HepG2 (cell line): ENCODE measurements around the gene ENKUR. TPM values are rescaled to one million over a fixed set of nuclear protein-coding genes. Genes with fewer than 3 reads are reported as not detected.

Experiments used
- ATAC-seq: fragments of 200-7000 bp; cut with Tn5 transposase; 3 replicates; pipeline ENCODE4 v1.9.1; 2020; ENCODE audit warnings: mild to moderate bottlenecking, moderate library complexity
- BruUV-seq: library from RNA; stranded (reverse); fragments of 400-500 nt; replicated peaks from 2 replicates; lab custom pipeline; 2021; lab: Mats Ljungman, UMichigan
- CTCF ChIA-PET: fragments of 300-600 bp; formaldehyde crosslinking; extraction: SDS; loops from one replicate; lab custom pipeline; 2021; ENCODE audit warnings: low total read pairs, inconsistent platforms, low intra/inter-chr PET ratio; lab: Yijun Ruan, JAX
- POLR2A ChIA-PET: fragments of 350-600 bp; sonication (Branson Sonifier 250); formaldehyde crosslinking; loops from one replicate; lab custom pipeline; 2020; ENCODE audit warnings: antibody characterized with exemption, inconsistent platforms; lab: Yijun Ruan, JAX
- DNase-seq: peaks from one replicate; pipeline ENCODE4 v3.0.0-alpha.2; 2015; ENCODE audit warnings: low spot score
- FAIRE-seq: peaks from 3 replicates; lab custom pipeline; 2011; peaks lifted over from hg19 to GRCh38; lab: Jason Lieb, UNC
- H2AFZ ChIP-seq: one replicate; pipeline ENCODE4 v1.6.1; 2011; ENCODE audit warnings: low read length, inconsistent platforms
- H3K27ac ChIP-seq: fragments of 300-600 bp; 3 replicates; pipeline ENCODE4 v1.8.0; 2011; ENCODE audit warnings: mixed run types, mild to moderate bottlenecking, mixed read lengths, low read length, inconsistent platforms; ENCODE audit not compliant: insufficient read depth; ENCODE audit errors: extremely low read length
- H3K27me3 ChIP-seq, 2 experiments: fragments of 200-600 bp in 1 of 2; 2 replicates in 1 of 2; 3 replicates in 1 of 2; pipeline versions ENCODE4 v1.6.0 to v1.8.0; 2011; ENCODE audit warnings: low read length in 2 of 2, mild to moderate bottlenecking in 2 of 2, moderate library complexity in 2 of 2, inconsistent platforms in 1 of 2; ENCODE audit not compliant: insufficient read depth in 2 of 2, control insufficient read depth in 1 of 2
- H3K36me3 ChIP-seq, 2 experiments: fragments of 200-600 bp in 1 of 2; replicated peaks in 1 of 2; 2 replicates in 1 of 2; 3 replicates in 1 of 2; pipeline versions ENCODE4 v1.5.1 to v1.8.0; 2011; ENCODE audit warnings: low read length in 2 of 2, inconsistent platforms in 1 of 2; ENCODE audit not compliant: insufficient read depth in 2 of 2, control insufficient read depth in 1 of 2
- H3K4me1 ChIP-seq: 2 replicates; pipeline ENCODE4 v1.5.1; 2012; ENCODE audit warnings: low read length, inconsistent platforms; ENCODE audit not compliant: insufficient read depth
- H3K4me2 ChIP-seq: 2 replicates; pipeline ENCODE4 v1.6.0; 2011; ENCODE audit warnings: low read depth, low read length, inconsistent platforms
- H3K4me3 ChIP-seq, 3 experiments: fragments of 200-600 bp in 1 of 3; sonication (generic), shearing (Covaris generic) in 1 of 3; replicated peaks in 1 of 3; 2 replicates each; pipeline ENCODE4 v1.5.1; 2011 to 2016; ENCODE audit warnings: low read length in 3 of 3, inconsistent platforms in 2 of 3, low read depth in 2 of 3, mild to moderate bottlenecking in 2 of 3, control low read depth in 1 of 3, mixed read lengths in 1 of 3; ENCODE audit not compliant: insufficient read depth in 1 of 3
- H3K79me2 ChIP-seq: one replicate; pipeline ENCODE4 v1.6.1; 2011; ENCODE audit warnings: low read length, inconsistent platforms; ENCODE audit not compliant: insufficient read depth
- H3K9ac ChIP-seq: 2 replicates; pipeline ENCODE4 v1.6.0; 2011; ENCODE audit warnings: mild to moderate bottlenecking, low read depth, low read length, inconsistent platforms; ENCODE audit not compliant: insufficient read depth
- H3K9me3 ChIP-seq: 2 replicates; pipeline ENCODE4 v1.5.1; 2012; ENCODE audit warnings: mild to moderate bottlenecking, low read length
- H4K20me1 ChIP-seq: 2 replicates; pipeline ENCODE4 v1.6.0; 2011; ENCODE audit warnings: inconsistent platforms, mild to moderate bottlenecking, low read length, moderate library complexity; ENCODE audit not compliant: insufficient read depth
- CEBPB ChIP-seq: IDR thresholded peaks from 2 replicates; pipeline ENCODE4 v1.6.1; 2011; ENCODE audit warnings: low read depth, low read length, improper control_type of control experiment, borderline replicate concordance
- ELF3 ChIP-seq: IDR thresholded peaks from 2 replicates; pipeline ENCODE4 v1.6.1; 2016; ENCODE audit warnings: missing genetic modification reagents, missing compliant biosample characterization
- FOXA3 ChIP-seq: IDR thresholded peaks from 2 replicates; pipeline ENCODE4 v1.6.1; 2016; ENCODE audit warnings: missing genetic modification reagents, missing compliant biosample characterization
- FOXK1 ChIP-seq: sonication (generic); formaldehyde crosslinking; IDR thresholded peaks from 2 replicates; pipeline ENCODE4 v1.4.0; 2020; ENCODE audit warnings: low read depth, missing genetic modification reagents, borderline replicate concordance
- PHF21A ChIP-seq: sonication (generic); formaldehyde crosslinking; IDR thresholded peaks from 2 replicates; pipeline ENCODE4 v1.5.0; 2020; ENCODE audit warnings: mild to moderate bottlenecking, missing genetic modification reagents
- RFX5 ChIP-seq: IDR thresholded peaks from 2 replicates; pipeline ENCODE4 v1.6.1; 2011; ENCODE audit warnings: low read depth, low read length, improper control_type of control experiment
- SYNCRIP ChIP-seq: fragments of 200-400 bp; formaldehyde crosslinking; IDR thresholded peaks from 2 replicates; pipeline ENCODE4 v1.6.1; 2018; ENCODE audit warnings: mild to moderate bottlenecking, low read depth, low read length; ENCODE audit not compliant: insufficient read depth
- THAP11 ChIP-seq: IDR thresholded peaks from 2 replicates; pipeline ENCODE4 v1.6.1; 2016; ENCODE audit warnings: missing biosample characterization, missing genetic modification reagents
- ZNF335 ChIP-seq: sonication (generic); formaldehyde crosslinking; IDR thresholded peaks from 2 replicates; pipeline ENCODE4 v1.4.0; 2020; ENCODE audit warnings: missing genetic modification reagents
- ZNF747 ChIP-seq: sonication (generic); formaldehyde crosslinking; IDR thresholded peaks from 2 replicates; pipeline ENCODE4 v1.8.1; 2023; ENCODE audit warnings: missing genetic modification reagents, mild to moderate bottlenecking, borderline replicate concordance
- WGBS: methylation state at CpG from one replicate; pipeline ENCODE4 v1.1.6; 2017; ENCODE audit warnings: low lambda C conversion rate; 5-methylcytosine and 5-hydroxymethylcytosine counted together
- in situ Hi-C: cut with HindIII; loops from 2 replicates; pipeline ENCODE4 v1.10.0; 2017; ENCODE audit warnings: low pct_unique_long_range_greater_than_20kb; ENCODE audit not compliant: extremely low pct_ligation_motif_present
- intact Hi-C: fragments of 100-400 bp; cut with micrococcal nuclease; formaldehyde crosslinking; loops from one replicate; pipeline ENCODE4 v1.10.0; 2022; ENCODE audit not compliant: unreplicated experiment
- polyA plus RNA-seq, 8 experiments: library from polyadenylated mRNA; depleted of rRNA in 3 of 8; stranded (reverse) in 7 of 8; unstranded in 1 of 8; fragments of >200 nt; fragmentation: Illumina TruSeq in 4 of 8; extraction: Trizol in 4 of 8; gene quantifications; 2 replicates each; pipeline versions ENCODE4 v1.2.1 to v1.2.3, GENCODE V29; 2011 to 2016; ENCODE audit warnings: low read depth in 4 of 8, missing spikeins in 1 of 8, mixed read lengths in 1 of 8; ENCODE audit not compliant: insufficient read depth in 1 of 8
- total RNA-seq, 5 experiments: library from RNA; depleted of rRNA; stranded (reverse); fragments of >200 nt; fragmentation: Illumina TruSeq; extraction: Trizol; gene quantifications; 2 replicates each; pipeline ENCODE4 v1.2.3, GENCODE V29; 2016; ENCODE audit warnings: low read depth in 1 of 5
- TF ChIP-seq, protein P1 (sequence below): sonication (generic); formaldehyde crosslinking; IDR thresholded peaks from 2 replicates; pipeline ENCODE4 v1.4.0; 2020; ENCODE audit warnings: missing genetic modification reagents
- TF ChIP-seq, protein P2 (sequence below): sonication (generic); formaldehyde crosslinking; IDR thresholded peaks from 2 replicates; pipeline ENCODE4 v1.5.0; 2020; ENCODE audit warnings: missing genetic modification reagents, mild to moderate bottlenecking, borderline replicate concordance
- TF ChIP-seq, protein P3 (sequence below): IDR thresholded peaks from 2 replicates; pipeline ENCODE4 v1.6.1; 2016; ENCODE audit warnings: missing biosample characterization, missing genetic modification reagents, low read depth
- TF ChIP-seq, protein P4 (sequence below): sonication (generic); formaldehyde crosslinking; IDR thresholded peaks from 2 replicates; pipeline ENCODE4 v1.4.0; 2020; ENCODE audit warnings: missing genetic modification reagents, borderline replicate concordance
- TF ChIP-seq, protein P5 (sequence below): sonication (generic); formaldehyde crosslinking; IDR thresholded peaks from 2 replicates; pipeline ENCODE4 v1.4.0; 2020; ENCODE audit warnings: missing genetic modification reagents, mild to moderate bottlenecking, borderline replicate concordance

The ENKUR gene
- total and polyA plus RNA-seq, 2 of the 13 experiments (the other 11 are each of a cell fraction or from before 2014, with no cell fraction given), result 0.15 TPM

GRCh38 chr10:24979685-24980084 is 36.3 kb downstream of the ENKUR start (continued):
- TF ChIP-seq, protein P1, sequence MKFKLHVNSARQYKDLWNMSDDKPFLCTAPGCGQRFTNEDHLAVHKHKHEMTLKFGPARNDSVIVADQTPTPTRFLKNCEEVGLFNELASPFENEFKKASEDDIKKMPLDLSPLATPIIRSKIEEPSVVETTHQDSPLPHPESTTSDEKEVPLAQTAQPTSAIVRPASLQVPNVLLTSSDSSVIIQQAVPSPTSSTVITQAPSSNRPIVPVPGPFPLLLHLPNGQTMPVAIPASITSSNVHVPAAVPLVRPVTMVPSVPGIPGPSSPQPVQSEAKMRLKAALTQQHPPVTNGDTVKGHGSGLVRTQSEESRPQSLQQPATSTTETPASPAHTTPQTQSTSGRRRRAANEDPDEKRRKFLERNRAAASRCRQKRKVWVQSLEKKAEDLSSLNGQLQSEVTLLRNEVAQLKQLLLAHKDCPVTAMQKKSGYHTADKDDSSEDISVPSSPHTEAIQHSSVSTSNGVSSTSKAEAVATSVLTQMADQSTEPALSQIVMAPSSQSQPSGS (CRISPR knock-in tag), result no peak
- no peak for TF ChIP-seq ZNF335 (CRISPR knock-in tag)

- Histone ChIP-seq H3K9me3 (no peaks in the 10 kb centered on the region), H4K20me1 (no peaks in the 10 kb centered on the region), H3K79me2 (no peaks in the 10 kb centered on the region), H3K9ac (no peak overlapping the region), H3K4me3 (no peak overlapping the region), H3K4me1 (peaks cover 23% of the 10 kb centered on the region), H2AFZ (no peak overlapping the region), H3K36me3 (no peaks in the 10 kb centered on the region), H3K4me2 (peak overlapping the region; percentile 9), H3K27me3 (no peaks in the 10 kb centered on the region), H3K27ac (no peak overlapping the region)
- DNase-seq (peak; percentile 32), ATAC-seq (peak; percentile 67), FAIRE-seq (no peak)
- in situ Hi-C loops, result loop anchor here (25.0 kb wide), 1 partner anchor 338 kb away; no protein-coding TSS in a partner anchor
- intact Hi-C loops, result loop anchor here (5.0 kb wide), 1 partner anchor 42 kb away; the partner anchor contains the start of genes ENKUR and THNSL1
- CTCF ChIA-PET, result no interaction called here
- 2% methylated on average over 2 of the region's 2 CpGs for WGBS
- POLR2A ChIA-PET, result no interaction called here
- BruUV-seq, result no TSS peak
- TF ChIP-seq, protein P2, sequence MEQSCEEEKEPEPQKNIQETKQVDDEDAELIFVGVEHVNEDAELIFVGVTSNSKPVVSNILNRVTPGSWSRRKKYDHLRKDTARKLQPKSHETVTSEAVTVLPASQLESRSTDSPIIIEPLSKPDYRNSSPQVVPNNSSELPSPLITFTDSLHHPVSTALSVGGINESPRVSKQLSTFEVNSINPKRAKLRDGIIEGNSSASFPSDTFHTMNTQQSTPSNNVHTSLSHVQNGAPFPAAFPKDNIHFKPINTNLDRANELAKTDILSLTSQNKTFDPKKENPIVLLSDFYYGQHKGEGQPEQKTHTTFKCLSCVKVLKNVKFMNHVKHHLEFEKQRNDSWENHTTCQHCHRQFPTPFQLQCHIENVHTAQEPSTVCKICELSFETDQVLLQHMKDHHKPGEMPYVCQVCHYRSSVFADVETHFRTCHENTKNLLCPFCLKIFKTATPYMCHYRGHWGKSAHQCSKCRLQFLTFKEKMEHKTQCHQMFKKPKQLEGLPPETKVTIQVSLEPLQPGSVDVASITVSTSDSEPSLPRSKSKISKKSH (CRISPR knock-in tag), result no peak
- TF ChIP-seq FOXK1 (CRISPR knock-in tag) (no peak), SYNCRIP (no peak), THAP11 (CRISPR knock-in tag) (no peak), FOXA3 (CRISPR knock-in tag) (no peak), RFX5 (no peak), CEBPB (peak; percentile 47; the same call in 1 of the 2 replicates), PHF21A (no peak), ZNF747 (CRISPR knock-in tag) (no peak), ELF3 (CRISPR knock-in tag) (no peak)
- TF ChIP-seq, protein P3, sequence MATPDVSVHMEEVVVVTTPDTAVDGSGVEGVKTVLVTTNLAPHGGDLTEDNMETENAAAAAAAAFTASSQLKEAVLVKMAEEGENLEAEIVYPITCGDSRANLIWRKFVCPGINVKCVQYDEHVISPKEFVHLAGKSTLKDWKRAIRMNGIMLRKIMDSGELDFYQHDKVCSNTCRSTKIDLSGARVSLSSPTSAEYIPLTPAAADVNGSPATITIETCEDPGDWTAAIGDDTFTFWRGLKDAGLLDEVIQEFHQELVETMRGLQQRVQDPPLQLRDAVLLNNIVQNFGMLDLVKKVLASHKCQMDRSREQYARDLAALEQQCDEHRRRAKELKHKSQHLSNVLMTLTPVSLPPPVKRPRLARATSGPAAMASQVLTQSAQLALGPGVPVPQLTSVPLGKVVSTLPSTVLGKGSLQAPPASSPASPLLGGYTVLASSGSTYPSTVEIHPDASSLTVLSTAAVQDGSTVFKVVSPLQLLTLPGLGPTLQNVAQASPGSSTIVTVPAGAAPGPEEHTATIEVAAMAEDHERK (CRISPR knock-in tag), result no peak
- TF ChIP-seq, protein P4, sequence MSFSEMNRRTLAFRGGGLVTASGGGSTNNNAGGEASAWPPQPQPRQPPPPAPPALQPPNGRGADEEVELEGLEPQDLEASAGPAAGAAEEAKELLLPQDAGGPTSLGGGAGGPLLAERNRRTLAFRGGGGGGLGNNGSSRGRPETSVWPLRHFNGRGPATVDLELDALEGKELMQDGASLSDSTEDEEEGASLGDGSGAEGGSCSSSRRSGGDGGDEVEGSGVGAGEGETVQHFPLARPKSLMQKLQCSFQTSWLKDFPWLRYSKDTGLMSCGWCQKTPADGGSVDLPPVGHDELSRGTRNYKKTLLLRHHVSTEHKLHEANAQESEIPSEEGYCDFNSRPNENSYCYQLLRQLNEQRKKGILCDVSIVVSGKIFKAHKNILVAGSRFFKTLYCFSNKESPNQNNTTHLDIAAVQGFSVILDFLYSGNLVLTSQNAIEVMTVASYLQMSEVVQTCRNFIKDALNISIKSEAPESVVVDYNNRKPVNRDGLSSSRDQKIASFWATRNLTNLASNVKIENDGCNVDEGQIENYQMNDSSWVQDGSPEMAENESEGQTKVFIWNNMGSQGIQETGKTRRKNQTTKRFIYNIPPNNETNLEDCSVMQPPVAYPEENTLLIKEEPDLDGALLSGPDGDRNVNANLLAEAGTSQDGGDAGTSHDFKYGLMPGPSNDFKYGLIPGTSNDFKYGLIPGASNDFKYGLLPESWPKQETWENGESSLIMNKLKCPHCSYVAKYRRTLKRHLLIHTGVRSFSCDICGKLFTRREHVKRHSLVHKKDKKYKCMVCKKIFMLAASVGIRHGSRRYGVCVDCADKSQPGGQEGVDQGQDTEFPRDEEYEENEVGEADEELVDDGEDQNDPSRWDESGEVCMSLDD (CRISPR knock-in tag), result no peak
- TF ChIP-seq, protein P5, sequence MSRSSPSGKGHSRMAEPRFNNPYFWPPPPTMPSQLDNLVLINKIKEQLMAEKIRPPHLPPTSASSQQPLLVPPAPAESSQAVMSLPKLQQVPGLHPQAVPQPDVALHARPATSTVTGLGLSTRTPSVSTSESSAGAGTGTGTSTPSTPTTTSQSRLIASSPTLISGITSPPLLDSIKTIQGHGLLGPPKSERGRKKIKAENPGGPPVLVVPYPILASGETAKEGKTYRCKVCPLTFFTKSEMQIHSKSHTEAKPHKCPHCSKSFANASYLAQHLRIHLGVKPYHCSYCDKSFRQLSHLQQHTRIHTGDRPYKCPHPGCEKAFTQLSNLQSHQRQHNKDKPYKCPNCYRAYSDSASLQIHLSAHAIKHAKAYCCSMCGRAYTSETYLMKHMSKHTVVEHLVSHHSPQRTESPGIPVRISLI (CRISPR knock-in tag), result 0 out of 2 replicates have a peak, but pooled peaks have one; percentile 22
Observed at GRCh38 chr10:24974976-24975375, 41.0 kb downstream of the ENKUR start.
